GM19238 (cell line): ENCODE measurements around the gene MADCAM1.
"Not testable (repeated sequence)": the region's sequence is repeated elsewhere in the genome, so short reads cannot be mapped to it uniquely, and the experiment has no call there.

Source experiments
- DNase-seq: peaks from one replicate; pipeline ENCODE4 v3.0.0; 2011; ENCODE audit warnings: low spot score; ENCODE audit not compliant: insufficient read length

The MADCAM1 gene

DNA sequence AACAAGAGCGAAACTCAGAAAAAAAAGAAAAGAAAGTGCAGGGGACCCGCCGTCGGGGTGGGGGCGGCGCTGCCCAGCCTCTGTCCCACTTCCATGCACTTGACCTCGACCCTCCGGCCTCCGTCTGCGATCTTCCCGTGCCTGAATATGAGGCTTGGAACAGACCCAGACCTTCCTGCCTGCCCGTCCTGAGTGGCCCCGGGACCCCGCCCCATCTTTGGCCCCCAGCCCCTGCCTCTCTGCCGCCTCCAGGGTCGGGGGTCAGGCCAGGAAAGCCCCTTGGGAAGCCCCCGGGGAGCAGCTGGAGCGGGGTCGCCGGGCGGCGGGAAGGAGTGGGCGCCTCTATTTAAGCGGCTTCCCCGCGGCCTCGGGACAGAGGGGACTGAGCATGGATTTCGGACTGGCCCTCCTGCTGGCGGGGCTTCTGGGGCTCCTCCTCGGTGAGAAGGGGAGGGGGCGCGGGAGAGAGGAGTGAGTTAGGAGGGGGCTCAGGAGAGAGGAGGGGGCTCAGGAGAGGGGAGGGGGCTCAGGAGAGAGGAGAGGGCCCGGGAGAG, at the start of gene MADCAM1:
TSS of gene MADCAM1 (plus strand) at position 375 of the 554 bp plus-strand sequence. CDS start at position 389, 14 bp downstream.
- no peak for DNase-seq

DNA sequence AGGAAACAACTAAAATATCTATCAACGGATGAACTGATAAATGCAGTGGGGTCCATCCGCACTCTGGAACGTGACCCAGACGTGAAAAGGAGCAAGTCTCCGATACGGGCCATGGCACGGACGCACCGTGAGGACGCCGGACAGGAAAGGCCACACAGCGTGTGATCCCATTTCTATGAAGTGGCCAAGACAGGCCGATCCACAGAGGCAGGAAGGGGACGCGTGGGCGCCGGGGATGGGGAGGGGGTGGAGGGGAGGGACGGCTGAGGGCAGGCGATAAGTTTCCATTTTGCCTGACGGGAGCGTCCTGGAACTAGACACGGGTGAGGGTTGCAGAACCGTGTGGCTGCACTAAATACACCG, 49.2 kb upstream of the MADCAM1 start:
- DNase-seq: no peak

GRCh38 chr19:447816-448560, 48.3 kb upstream of the MADCAM1 start:
- DNase-seq: no peak

DNA sequence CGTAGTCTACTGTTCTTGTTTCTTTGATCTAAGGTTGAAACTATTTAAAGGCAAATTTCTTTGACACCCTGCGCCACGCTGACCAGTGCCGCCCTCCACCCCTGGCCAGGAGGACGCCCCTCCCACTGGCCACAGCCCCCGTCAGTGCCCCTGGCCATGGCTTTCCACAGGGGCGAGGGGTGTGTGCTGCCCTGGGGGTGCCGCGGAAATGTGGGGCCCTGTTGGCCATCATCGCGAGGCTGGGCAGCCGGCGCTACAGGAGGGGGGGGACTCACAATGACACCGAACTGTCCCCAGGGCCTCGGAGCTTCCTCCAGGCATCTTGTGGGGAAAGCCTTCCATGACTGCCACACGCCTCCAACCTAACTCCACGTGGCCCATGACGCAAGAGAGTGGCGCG, 46.4 kb upstream of the MADCAM1 start:
- DNase-seq: no peak

- DNase-seq: not testable (repeated sequence)
Measured at GRCh38 chr19:450912-451481, 45.3 kb upstream of the MADCAM1 start.

- DNase-seq: no peak
Measured at GRCh38 chr19:452829-453228, 43.5 kb upstream of the MADCAM1 start.

DNA sequence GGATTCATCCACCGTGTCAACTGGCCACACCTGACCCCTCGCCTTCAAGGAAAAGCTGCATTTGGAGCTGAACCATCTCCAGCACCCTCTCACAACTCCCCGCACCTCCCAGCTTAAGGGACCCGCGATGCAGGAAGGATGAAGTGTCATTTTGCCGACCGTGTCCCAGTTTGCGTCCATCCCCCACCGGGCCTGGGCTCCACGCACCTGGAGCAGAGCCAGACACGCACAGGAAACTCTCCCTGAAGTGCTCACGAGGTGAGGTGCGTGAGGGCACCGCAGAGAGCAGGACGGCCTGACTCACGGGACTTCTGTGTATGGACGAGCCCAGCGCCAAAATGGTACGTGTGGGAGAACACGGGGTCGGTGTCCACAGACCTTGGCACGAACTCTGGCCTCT, 42.7 kb upstream of the MADCAM1 start:
- DNase-seq: no peak

- no peak for DNase-seq
Measured at GRCh38 chr19:455031-455705, 41.1 kb upstream of the MADCAM1 start.

- no peak for DNase-seq
Measured at GRCh38 chr19:455851-456546, 40.3 kb upstream of the MADCAM1 start.

DNA sequence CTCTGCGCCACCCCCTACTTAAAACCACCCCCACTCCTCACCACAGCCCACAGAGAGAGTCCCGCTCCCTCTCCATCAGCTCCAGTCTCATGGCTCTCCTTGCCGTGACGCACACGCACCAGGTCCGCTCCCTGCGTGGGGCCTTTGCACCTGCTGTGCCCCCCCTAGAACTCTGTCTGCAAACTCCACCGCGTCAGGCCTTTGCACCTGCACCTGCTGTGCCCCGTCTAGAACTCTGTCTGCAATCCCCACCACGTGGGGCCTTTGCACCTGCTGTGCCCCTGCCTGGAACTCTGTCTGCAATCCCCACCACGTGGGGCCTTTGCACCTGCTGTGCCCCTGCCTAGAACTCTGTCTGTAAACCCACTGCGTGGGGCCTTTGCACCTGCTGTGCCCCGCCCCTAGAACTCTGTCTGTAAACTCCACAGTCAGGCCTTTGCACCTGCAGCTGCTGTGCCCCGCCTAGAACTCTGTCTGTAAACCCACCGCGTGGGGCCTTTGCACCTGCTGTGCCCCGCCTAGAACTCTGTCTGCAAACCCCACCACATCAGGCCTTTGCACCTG, 39.7 kb upstream of the MADCAM1 start:
- no peak for DNase-seq

GRCh38 chr19:457636-458035, 38.6 kb upstream of the MADCAM1 start:
- no peak for DNase-seq

GRCh38 chr19:458091-459042, 37.9 kb upstream of the MADCAM1 start:
- no peak for DNase-seq

DNA sequence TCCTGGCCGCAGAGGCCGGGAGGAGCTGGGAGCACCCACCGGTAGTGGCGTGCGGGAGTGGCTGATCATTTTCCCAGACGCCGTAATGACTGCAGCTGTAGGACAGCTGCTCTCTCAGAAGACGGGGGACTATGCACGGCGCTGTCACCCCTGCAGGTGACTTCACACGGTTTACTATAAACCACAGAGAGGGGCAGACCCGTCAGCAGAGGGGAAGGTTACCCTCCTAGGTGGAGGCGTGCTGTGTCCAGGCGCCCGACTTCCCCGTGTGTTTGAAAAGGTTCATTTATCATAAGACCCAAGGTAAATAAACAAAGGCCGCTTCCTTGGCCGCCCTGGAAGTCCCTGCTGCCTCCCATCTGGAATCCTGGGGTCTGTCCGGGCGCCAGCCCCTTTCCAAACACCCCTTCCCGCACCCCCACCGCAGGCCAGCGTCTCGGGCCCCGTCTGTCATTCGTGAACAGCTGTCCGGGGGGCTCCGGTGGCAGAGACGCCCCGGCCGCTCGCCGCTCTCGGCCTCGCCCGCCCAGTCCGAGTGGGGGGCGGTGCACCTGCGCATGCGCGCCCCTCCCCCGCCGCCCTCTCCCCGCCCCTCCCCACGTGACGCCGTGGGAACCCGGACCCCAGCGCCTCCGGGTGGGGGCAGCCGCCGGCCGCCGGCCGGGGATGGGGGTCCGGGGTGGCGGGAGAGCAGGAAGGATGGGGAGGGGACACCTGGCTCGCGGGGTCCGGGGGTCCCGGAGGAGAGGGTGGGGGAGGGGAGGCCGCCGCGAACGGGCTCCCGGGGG, 36.4 kb upstream of the MADCAM1 start:
- DNase-seq: no peak

DNA sequence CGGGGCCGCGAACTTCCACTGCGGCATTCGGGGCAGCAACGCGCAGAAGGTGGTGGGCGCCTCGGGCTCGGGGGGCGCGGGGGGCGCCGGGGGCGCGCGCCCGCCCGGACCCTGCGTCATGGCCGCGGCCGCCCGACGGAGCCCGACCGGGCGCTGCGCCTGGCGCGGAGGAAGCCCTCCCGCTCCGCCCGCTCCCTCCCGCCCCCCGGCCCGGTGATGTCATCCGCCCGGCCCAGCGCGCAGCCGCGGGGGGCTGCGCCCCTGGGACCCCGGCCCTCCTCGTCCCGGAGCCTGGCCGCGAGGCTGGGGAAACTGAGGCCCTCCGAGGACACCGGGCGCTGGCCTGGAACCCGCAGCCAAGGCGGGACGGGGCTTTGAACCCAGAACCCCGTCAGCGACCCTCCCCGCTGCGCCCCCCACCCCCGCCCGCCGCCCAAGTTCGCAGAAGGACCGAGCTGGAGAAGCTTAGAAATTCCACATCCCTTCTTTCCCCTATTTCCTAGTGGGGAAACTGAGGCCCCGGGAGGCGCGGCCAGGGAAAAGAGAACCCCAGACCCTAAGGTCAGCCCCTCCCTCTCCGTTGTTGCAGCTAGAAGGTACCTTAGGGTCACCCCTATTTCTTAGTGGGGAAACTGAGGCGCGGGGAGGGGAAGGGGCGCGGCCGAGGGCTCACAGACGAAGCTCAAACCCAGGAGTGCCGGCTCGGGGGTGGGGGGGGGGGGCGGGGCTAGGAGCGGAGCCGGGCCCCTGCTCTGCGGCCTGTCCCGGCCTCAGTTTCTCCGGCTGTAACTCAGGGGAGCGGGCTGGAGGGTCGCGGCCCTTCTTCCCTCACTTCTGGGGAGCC, 35.2 kb upstream of the MADCAM1 start, which contains the start of gene SHC2:
TSS of gene SHC2 (minus strand) at position 157 of the 844 bp plus-strand sequence. CDS start at position 120, 37 bp downstream.
- DNase-seq: no peak

GRCh38 chr19:461721-462551, 34.4 kb upstream of the MADCAM1 start:
- no peak for DNase-seq

DNA sequence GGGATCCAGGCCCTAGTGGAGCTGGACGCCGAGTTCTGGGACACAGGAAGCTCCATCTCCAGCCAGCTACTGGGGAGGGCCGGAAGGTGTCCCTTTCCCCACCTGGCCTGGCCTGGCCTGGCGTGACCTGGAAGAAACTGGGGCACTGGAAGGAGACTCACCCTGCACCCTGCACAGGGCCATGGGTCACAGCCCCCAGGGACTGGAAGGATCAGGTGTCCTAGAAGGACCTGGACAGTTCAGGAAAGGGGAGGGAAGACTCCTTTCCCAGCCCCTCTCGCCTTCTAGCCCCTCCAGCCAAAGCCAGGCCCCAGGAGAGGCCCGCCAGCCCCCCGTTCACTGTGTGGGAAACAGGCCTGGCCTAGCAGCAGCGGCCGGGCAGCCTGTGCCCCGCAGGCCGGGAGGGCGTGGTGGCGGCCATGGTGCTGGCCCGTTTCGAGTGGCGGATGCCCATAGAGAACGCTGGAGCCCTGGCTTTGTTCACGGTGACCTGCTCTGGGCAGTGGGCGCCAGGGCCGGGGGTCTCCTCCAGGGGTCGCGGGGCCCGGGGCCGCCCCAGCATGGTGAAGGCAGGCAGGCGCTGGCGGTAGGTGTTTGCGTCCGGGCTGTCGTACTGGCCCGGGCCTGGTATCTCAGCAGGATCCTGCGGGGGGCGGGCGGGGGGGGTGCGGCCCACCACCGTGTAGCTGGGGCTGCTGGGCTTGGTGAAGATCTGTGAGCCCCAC, 32.6 kb upstream of the MADCAM1 start:
- DNase-seq: no peak

GRCh38 chr19:464208-464545, 32.1 kb upstream of the MADCAM1 start:
- no peak for DNase-seq
